Lower leg skin (tissue), 3 donors: Measurements from ENCODE around the gene NTN4.

Source experiments
- CTCF ChIP-seq, 3 donors: fragments of 450-650 bp; IDR thresholded peaks; one replicate each; pipeline ENCODE4 v1.5.1; 2016; ENCODE audit warnings: antibody characterized with exemption in 3 of 3, mild to moderate bottlenecking in 3 of 3, moderate library complexity in 2 of 3
- POLR2A ChIP-seq, 2 donors: fragments of 450-650 bp; IDR thresholded peaks; one replicate each; pipeline ENCODE4 v1.6.1; 2016 to 2017; ENCODE audit warnings: antibody characterized with exemption in 2 of 2, mild to moderate bottlenecking in 1 of 2, moderate library complexity in 1 of 2

- TF ChIP-seq POLR2A (IDR thresholded peaks at IDR 0.05) (no peak), CTCF (IDR thresholded peaks at IDR 0.05) (no peak)
Measured at GRCh38 chr12:95774311-95775045, 16.1 kb downstream of the NTN4 start.
